Adrenal gland (tissue), 12 donors: ENCODE measurements around the gene KRT78. TPM values are rescaled to one million over a fixed set of nuclear protein-coding genes. Genes with fewer than 3 reads are reported as not detected.

ENCODE experiments used
- DNase-seq, 7 donors: peaks; one replicate each; pipeline ENCODE4 v3.0.0-alpha.2; 2019 to 2020
- H3K27ac ChIP-seq, 5 donors: fragments of 200-600 bp; sonication (generic) in 4 of 5; 1 replicate in 3 of 5; 2 replicates in 2 of 5; pipeline versions ENCODE4 v1.5.1 to v1.8.0; 2016 to 2020; ENCODE audit warnings: mild to moderate bottlenecking in 1 of 5
- H3K27me3 ChIP-seq: fragments of 200-600 bp; 2 replicates; pipeline ENCODE4 v1.8.0; 2021
- H3K36me3 ChIP-seq, 2 donors: fragments of 200-600 bp; replicated peaks in 1 of 2; 1 replicate in 1 of 2; 2 replicates in 1 of 2; pipeline versions ENCODE4 v1.5.1 to v1.8.0; 2018 to 2022
- H3K4me1 ChIP-seq, 2 donors: fragments of 200-600 bp; replicated peaks in 1 of 2; 1 replicate in 1 of 2; 2 replicates in 1 of 2; pipeline versions ENCODE4 v1.5.1 to v1.8.0; 2018 to 2021
- H3K4me3 ChIP-seq, 4 donors: fragments of 200-600 bp; sonication (generic) in 3 of 4; one replicate each; pipeline ENCODE4 v1.5.1; 2016 to 2018
- H3K9me3 ChIP-seq, 3 donors: fragments of 200-600 bp; sonication (generic) in 1 of 3; replicated peaks in 1 of 3; 1 replicate in 2 of 3; 2 replicates in 1 of 3; pipeline versions ENCODE4 v1.5.1 to v1.8.0; 2016 to 2021
- CTCF ChIP-seq, 6 experiments: fragments of 450-650 bp in 4 of 6; fragments of 200-600 bp in 2 of 6; sonication (generic) in 1 of 6; IDR thresholded peaks; 1 replicate in 5 of 6; 2 replicates in 1 of 6; pipeline versions ENCODE4 v1.5.1 to v1.8.0; 2016 to 2021; ENCODE audit warnings: antibody characterized with exemption in 6 of 6, mild to moderate bottlenecking in 2 of 6, moderate library complexity in 1 of 6
- POLR2A ChIP-seq, 2 donors: fragments of 450-650 bp; IDR thresholded peaks; one replicate each; pipeline ENCODE4 v1.6.1; 2017; ENCODE audit warnings: antibody characterized with exemption in 2 of 2, mild to moderate bottlenecking in 2 of 2, moderate library complexity in 1 of 2
- WGBS, 4 donors: extraction: QIAGEN DNeasy Blood & Tissue Kit in 2 of 4; methylation state at CpG; one replicate each; pipeline versions ENCODE4 v1.1.5 to v1.1.7; 2013 to 2017; 5-methylcytosine and 5-hydroxymethylcytosine counted together
- intact Hi-C, 2 donors: fragments of 100-400 bp; cut with DNase I; formaldehyde crosslinking; loops; one replicate each; pipeline versions ENCODE4 v1.14.1 to v1.15.0; 2022 to 2023
- polyA plus RNA-seq, 3 donors: library from polyadenylated mRNA; stranded (reverse); fragments of 200-250 nt in 2 of 3; fragments of 350-450 nt in 1 of 3; fragmentation: Illumina TruSeq in 1 of 3; extraction: RNeasy Lipid Tissue Mini Kit (QIAGEN cat#74804) in 1 of 3; gene quantifications; one replicate each; pipeline ENCODE4 v1.2.3, GENCODE V29; 2013 to 2014
- total RNA-seq, 9 donors: library from RNA; depleted of rRNA in 4 of 9; stranded (reverse); fragments of >200 nt in 4 of 9; fragments of 120-200 nt in 1 of 9; fragmentation: NEBNext Ultra II Directional in 1 of 9; extraction: Animal tissue kit (Norgen Biotek cat#: 25700) in 1 of 9; gene quantifications; one replicate each; pipeline versions ENCODE4 v1.1.0 to v1.2.4, GENCODE V29; 2013 to 2023
- donor health status: healthy with polysubstance abuse.
- donor health status: Bipolar disorder and iron deficiency.
- donor health status: DM: yes; HTN: yes; CAD: no.
- donor health status: DM: no; HTN: no; CAD: no.
- donor health status: DM: no; HTN: no; CAD: no.
- donor health status: DM: yes; HTN: yes; CAD: no.

The KRT78 gene
- total and polyA plus RNA-seq, 12 donors, result 0.34 TPM; not detected in 11

- WGBS, 4 donors, result 60 to 71% (median 66%) methylated on average over 4 of the region's 4 CpGs
- peaks cover 0 to 10% of the 10 kb centered on the region in 2 donors for H3K4me1 ChIP-seq
- intact Hi-C loops, result loop anchor here (5.0 to 10.0 kb wide), 3 partner anchors 506 to 729 kb away; partner anchors contain the start of gene KRT85 (in 1 of the 2)
- H3K4me3 ChIP-seq, result peak overlapping the region in 1 of 4 donors; percentile 60
- H3K27ac ChIP-seq, result peak overlapping the region in 1 of 5 donors; percentile 57
- H3K9me3 ChIP-seq, result no peaks in the 10 kb centered on the region
- no peaks in the 10 kb centered on the region for H3K36me3 ChIP-seq
- TF ChIP-seq POLR2A (IDR thresholded peaks at IDR 0.05), result no peak
- TF ChIP-seq CTCF (IDR thresholded peaks at IDR 0.05), result no peak
- DNase-seq, result no peak
- H3K27me3 ChIP-seq, result no peaks in the 10 kb centered on the region
These were observed 24.7 kb upstream of the KRT78 start for GRCh38 chr12:52873513-52873831.

DNA sequence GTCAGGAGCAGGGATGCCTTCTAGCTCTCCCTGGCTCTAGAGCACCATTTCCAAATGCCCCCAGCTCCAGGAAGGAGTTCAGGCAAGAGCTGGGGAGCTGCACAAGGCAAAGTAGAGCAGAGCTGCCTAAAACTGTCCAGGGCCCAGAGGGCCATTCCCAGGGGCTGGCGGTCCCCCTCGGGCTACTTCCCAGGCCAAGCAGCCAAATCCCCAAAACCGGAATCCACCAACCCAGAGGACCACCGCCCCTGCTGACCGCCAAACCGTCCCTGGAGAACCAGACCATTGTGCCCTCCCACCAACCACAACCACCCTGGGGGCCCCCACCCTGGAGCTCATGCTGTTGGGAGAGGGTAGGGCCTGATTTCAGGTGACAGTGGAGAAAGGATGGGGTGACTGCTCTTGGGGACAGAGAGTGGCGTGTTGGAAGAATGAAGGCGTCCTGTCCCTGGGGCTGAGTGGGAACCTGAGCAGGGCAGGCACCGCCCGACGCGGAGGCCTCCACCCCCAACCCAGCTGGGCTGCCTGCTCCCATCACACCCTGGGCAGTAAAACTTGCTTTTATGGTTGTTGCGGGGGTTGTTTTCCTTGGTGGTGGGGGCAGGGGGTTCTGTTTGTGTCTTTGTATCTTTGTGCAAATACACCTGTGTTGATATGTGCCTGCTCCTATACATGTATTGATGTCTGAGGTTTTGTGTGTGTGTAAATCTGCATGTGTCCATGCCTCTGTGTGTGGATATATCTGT lies 24.0 kb upstream of the KRT78 start:
- Histone ChIP-seq H3K9me3 (no peaks in the 10 kb centered on the region), H3K4me3 (no peak overlapping the region), H3K4me1 (peaks cover 0 to 10% of the 10 kb centered on the region in 2 donors), H3K27ac (no peak overlapping the region), H3K36me3 (no peaks in the 10 kb centered on the region), H3K27me3 (no peaks in the 10 kb centered on the region)
- 79 to 93% (median 90%) methylated on average over 6 to 13 of the region's 13 CpGs for WGBS, 4 donors
- intact Hi-C loops, result loop anchor here (5.0 to 10.0 kb wide), 3 partner anchors 506 to 728 kb away; partner anchors contain the start of gene KRT85 (in 1 of the 2)
- DNase-seq, result no peak
- no peak for TF ChIP-seq CTCF (IDR thresholded peaks at IDR 0.05)
- TF ChIP-seq POLR2A (IDR thresholded peaks at IDR 0.05), result no peak

- peak overlapping the region in 1 of 5 donors; percentile 52 for H3K27ac ChIP-seq
- no peak overlapping the region for H3K4me3 ChIP-seq
- H3K4me1 ChIP-seq, result peaks cover 0 to 10% of the 10 kb centered on the region in 2 donors
- DNase-seq, result no peak
- TF ChIP-seq CTCF (IDR thresholded peaks at IDR 0.05), result no peak
- no peak for TF ChIP-seq POLR2A (IDR thresholded peaks at IDR 0.05)
- no peaks in the 10 kb centered on the region for H3K27me3 ChIP-seq
- WGBS, 4 donors, result 51 to 73% (median 61%) methylated on average over 6 to 9 of the region's 9 CpGs
- no peaks in the 10 kb centered on the region for H3K36me3 ChIP-seq
- H3K9me3 ChIP-seq, result no peaks in the 10 kb centered on the region
- intact Hi-C loops, result loop anchor here (5.0 to 10.0 kb wide), 3 partner anchors 504 to 727 kb away; partner anchors contain the start of gene KRT85 (in 1 of the 2)
These were observed 22.7 kb upstream of the KRT78 start for GRCh38 chr12:52871291-52872039.
